ENCODE results near the gene NOP10. TPM values are rescaled to one million over a fixed set of nuclear protein-coding genes. Genes with fewer than 3 reads are reported as not detected.

Gene NOP10
- total and polyA plus RNA-seq, 2 of the 13 experiments (the other 11 are each of a cell fraction or from before 2014, with no cell fraction given): 239 to 369 TPM

DNA sequence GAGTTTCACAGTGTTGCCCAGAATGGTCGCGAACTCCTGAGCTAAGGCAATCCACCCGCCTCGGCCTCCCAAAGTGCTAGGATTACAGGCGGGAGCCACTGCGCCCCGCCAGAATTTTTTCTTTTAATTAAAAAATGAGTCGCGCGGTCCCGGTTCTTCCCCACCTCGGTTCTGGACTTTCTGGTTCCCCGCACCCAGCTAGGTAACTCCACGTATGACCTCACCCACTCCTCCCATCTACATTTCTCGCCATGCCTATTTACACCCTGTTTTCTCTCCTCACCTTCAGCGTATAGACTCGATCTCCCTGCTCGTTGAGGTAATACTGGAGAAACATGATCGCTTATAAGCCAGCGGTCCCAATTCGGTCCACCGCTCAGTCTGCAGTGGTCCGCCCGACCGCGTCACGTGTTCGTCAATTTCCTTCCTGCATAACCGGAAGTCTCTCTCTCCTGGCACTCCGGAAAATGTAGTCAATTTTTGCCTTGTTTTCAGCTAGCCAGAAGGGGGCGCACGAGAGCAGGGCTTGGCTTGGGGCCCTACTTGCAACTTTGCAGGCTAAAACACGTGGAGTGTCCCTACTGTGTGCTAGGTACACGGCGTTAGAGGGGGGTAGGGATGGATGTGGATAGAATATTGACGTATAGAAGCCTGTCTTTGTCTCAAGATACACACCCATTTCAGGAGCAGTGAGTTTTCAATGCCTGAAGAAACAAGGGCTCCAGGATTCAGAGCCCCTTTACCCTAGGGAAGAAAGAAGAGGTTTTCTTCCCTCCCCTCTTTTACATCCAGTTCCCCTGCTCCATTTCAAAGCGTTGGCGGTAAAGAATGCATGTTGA, at the start of gene NOP10, which contains the start of gene NUTM1 (continued):
- TF ChIP-seq MXD1 (CRISPR knock-in tag; IDR thresholded peaks at IDR 0.05) (peak; percentile 71; the same call in 1 of the 2 replicates), BRD4 (CRISPR knock-in tag; IDR thresholded peaks at IDR 0.05) (no peak), ZNF773 (CRISPR knock-in tag; IDR thresholded peaks at IDR 0.05; ENCODE audit: borderline replicate concordance) (no peak), MBNL3 (CRISPR knock-in tag; conservative IDR thresholded peaks at IDR 0.05) (no peak), IRF1 (CRISPR knock-in tag; IDR thresholded peaks at IDR 0.05; ENCODE audit: low read depth) (no peak), NR2F2 (IDR thresholded peaks at IDR 0.05; ENCODE audit: borderline replicate concordance, low read depth) (no peak), GPN1 (CRISPR knock-in tag; IDR thresholded peaks at IDR 0.05; ENCODE audit: borderline replicate concordance) (no peak), ZNF317 (CRISPR knock-in tag; IDR thresholded peaks at IDR 0.05) (peak; percentile 77; the same call in 1 of the 2 replicates), STAG1 (CRISPR knock-in tag; IDR thresholded peaks at IDR 0.05) (peak; percentile 74), ZNF501 (CRISPR knock-in tag; IDR thresholded peaks at IDR 0.05) (no peak), SMAD1 (CRISPR knock-in tag; IDR thresholded peaks at IDR 0.05; ENCODE audit: borderline replicate concordance, low read depth) (peak; percentile 82; the same call in 1 of the 2 replicates), POLR2AphosphoS2 (IDR thresholded peaks at IDR 0.05; ENCODE audit: low read depth, low read length) (0 out of 2 replicates have a peak, but pooled peaks have one; percentile 57), ZNF713 (CRISPR knock-in tag; IDR thresholded peaks at IDR 0.05) (0 out of 2 replicates have a peak, but pooled peaks have one; percentile 18)
- TF ChIP-seq, protein P1, sequence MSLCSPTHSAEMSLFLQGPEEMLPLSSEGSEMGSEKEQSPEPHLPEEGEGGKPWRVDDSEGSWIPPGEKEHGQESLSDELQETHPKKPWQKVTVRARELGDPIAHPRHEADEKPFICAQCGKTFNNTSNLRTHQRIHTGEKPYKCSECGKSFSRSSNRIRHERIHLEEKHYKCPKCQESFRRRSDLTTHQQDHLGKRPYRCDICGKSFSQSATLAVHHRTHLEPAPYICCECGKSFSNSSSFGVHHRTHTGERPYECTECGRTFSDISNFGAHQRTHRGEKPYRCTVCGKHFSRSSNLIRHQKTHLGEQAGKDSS (CRISPR knock-in tag; IDR thresholded peaks at IDR 0.05; ENCODE audit: borderline replicate concordance, low read depth): 0 out of 2 replicates have a peak, but pooled peaks have one; percentile 77
- TF ChIP-seq, protein P2, sequence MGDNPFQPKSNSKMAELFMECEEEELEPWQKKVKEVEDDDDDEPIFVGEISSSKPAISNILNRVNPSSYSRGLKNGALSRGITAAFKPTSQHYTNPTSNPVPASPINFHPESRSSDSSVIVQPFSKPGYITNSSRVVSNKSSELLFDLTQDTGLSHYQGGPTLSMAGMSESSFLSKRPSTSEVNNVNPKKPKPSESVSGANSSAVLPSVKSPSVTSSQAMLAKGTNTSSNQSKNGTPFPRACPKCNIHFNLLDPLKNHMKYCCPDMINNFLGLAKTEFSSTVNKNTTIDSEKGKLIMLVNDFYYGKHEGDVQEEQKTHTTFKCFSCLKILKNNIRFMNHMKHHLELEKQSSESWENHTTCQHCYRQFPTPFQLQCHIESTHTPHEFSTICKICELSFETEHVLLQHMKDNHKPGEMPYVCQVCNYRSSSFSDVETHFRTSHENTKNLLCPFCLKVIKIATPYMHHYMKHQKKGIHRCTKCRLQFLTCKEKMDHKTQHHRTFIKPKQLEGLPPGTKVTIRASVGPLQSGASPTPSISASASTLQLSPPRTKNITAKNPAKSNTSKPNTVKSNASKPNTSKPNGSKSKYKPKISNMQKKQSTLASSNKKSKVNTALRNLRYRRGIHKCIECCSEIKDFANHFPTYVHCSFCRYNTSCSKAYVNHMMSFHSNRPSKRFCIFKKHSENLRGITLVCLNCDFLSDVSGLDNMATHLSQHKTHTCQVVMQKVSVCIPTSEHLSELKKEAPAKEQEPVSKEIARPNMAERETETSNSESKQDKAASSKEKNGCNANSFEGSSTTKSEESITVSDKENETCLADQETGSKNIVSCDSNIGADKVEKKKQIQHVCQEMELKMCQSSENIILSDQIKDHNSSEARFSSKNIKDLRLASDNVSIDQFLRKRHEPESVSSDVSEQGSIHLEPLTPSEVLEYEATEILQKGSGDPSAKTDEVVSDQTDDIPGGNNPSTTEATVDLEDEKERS (CRISPR knock-in tag; IDR thresholded peaks at IDR 0.05): 0 out of 2 replicates have a peak, but pooled peaks have one; percentile 46
- TF ChIP-seq, protein P3, sequence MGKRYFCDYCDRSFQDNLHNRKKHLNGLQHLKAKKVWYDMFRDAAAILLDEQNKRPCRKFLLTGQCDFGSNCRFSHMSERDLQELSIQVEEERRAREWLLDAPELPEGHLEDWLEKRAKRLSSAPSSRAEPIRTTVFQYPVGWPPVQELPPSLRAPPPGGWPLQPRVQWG (CRISPR knock-in tag; IDR thresholded peaks at IDR 0.05; ENCODE audit: borderline replicate concordance, low read depth): no peak
- TF ChIP-seq, protein P4, sequence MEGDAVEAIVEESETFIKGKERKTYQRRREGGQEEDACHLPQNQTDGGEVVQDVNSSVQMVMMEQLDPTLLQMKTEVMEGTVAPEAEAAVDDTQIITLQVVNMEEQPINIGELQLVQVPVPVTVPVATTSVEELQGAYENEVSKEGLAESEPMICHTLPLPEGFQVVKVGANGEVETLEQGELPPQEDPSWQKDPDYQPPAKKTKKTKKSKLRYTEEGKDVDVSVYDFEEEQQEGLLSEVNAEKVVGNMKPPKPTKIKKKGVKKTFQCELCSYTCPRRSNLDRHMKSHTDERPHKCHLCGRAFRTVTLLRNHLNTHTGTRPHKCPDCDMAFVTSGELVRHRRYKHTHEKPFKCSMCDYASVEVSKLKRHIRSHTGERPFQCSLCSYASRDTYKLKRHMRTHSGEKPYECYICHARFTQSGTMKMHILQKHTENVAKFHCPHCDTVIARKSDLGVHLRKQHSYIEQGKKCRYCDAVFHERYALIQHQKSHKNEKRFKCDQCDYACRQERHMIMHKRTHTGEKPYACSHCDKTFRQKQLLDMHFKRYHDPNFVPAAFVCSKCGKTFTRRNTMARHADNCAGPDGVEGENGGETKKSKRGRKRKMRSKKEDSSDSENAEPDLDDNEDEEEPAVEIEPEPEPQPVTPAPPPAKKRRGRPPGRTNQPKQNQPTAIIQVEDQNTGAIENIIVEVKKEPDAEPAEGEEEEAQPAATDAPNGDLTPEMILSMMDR (CRISPR knock-in tag; IDR thresholded peaks at IDR 0.05): peak; percentile 98
- TF ChIP-seq, protein P5, sequence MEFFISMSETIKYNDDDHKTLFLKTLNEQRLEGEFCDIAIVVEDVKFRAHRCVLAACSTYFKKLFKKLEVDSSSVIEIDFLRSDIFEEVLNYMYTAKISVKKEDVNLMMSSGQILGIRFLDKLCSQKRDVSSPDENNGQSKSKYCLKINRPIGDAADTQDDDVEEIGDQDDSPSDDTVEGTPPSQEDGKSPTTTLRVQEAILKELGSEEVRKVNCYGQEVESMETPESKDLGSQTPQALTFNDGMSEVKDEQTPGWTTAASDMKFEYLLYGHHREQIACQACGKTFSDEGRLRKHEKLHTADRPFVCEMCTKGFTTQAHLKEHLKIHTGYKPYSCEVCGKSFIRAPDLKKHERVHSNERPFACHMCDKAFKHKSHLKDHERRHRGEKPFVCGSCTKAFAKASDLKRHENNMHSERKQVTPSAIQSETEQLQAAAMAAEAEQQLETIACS (CRISPR knock-in tag; IDR thresholded peaks at IDR 0.05): no peak
